GM12873 (cell line): ENCODE measurements around the gene PNMT.

Source experiments
- TF ChIP-seq, protein P1 (sequence below): IDR thresholded peaks from 2 replicates; pipeline ENCODE4 v1.5.1; 2012; ENCODE audit warnings: low read depth, mild to moderate bottlenecking, moderate library complexity, low read length, control low read depth; ENCODE audit not compliant: insufficient read depth; ENCODE audit errors: missing control alignments

Gene PNMT

DNA sequence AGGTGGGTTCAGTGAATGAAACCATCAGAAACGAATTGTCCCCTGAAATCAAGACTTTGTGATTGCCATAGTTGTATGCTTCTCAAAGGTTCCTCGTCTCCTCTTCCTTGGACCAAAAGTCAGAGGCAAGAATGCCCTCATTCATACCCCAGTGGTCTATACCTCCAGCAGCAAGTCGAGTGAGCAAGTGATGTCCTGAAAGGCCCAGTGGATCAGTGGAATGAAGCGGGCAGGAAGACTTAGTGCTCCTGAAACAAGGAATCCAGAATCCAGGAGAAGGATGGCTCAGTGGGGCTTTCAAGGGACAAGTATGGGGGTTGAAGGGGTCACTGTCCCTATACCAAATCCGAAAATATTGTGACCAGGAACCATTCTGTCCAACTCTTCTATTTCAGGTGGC is 26.3 kb downstream of the PNMT start:
- TF ChIP-seq, protein P1, sequence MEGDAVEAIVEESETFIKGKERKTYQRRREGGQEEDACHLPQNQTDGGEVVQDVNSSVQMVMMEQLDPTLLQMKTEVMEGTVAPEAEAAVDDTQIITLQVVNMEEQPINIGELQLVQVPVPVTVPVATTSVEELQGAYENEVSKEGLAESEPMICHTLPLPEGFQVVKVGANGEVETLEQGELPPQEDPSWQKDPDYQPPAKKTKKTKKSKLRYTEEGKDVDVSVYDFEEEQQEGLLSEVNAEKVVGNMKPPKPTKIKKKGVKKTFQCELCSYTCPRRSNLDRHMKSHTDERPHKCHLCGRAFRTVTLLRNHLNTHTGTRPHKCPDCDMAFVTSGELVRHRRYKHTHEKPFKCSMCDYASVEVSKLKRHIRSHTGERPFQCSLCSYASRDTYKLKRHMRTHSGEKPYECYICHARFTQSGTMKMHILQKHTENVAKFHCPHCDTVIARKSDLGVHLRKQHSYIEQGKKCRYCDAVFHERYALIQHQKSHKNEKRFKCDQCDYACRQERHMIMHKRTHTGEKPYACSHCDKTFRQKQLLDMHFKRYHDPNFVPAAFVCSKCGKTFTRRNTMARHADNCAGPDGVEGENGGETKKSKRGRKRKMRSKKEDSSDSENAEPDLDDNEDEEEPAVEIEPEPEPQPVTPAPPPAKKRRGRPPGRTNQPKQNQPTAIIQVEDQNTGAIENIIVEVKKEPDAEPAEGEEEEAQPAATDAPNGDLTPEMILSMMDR, result no peak

DNA sequence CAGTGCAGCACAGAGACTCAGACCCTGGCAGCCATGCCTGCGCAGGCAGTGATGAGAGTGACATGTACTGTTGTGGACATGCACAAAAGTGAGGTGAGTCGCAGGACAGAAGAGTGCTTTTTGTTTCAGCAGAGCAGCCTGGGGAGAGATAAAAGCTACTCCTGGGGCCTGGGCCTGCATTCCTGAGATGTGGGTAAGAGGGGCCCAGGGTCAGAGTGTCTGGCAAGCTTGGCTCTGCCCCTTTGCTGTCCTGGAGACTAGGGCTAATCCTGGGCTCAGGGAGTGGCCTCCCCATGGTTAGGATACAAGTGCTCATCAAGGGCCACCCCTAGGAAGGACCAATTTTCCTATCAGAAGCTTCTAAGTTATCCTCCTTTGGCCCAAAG is 26.8 kb downstream of the PNMT start:
- TF ChIP-seq, protein P1, result no peak

DNA sequence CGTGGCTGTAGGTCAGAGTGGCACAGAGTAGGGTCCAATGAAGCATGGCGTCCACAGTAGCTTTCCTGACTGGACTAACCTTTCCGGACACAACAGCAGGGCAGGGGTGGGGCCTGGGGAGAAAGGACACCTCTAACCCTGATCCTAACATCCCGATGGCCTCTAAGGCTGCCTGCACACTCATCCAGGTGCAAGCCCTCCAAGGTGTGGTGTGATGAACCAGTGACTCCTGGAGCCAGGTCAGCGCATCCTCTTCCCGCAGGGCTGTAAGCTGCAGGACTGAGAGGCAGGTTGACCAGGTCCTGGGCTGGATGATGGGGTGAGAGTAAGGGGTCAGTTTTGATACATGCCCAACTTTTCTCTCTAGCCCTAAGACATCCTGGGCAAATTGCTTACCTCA is 28.5 kb downstream of the PNMT start:
- TF ChIP-seq, protein P1, result no peak

DNA sequence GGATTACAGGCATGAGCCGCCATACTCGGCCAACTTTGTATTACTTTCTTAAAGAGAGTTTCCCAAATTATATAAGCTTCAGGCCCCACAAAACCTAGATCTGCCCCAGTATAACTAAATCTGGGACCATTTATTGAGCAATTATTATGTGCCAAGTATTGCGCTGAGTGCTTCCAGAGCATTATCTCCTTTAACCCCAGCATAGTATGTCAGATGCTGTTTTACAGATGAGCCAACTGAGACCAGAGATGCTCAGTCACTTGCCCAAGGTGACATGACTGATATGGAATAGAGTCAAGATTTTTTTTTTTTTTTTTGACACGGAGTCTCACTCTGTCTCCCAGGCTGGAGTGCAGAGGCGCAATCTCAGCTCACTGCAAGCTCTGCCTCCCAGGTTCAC is 29.7 kb downstream of the PNMT start:
- TF ChIP-seq, protein P1, result no peak

DNA sequence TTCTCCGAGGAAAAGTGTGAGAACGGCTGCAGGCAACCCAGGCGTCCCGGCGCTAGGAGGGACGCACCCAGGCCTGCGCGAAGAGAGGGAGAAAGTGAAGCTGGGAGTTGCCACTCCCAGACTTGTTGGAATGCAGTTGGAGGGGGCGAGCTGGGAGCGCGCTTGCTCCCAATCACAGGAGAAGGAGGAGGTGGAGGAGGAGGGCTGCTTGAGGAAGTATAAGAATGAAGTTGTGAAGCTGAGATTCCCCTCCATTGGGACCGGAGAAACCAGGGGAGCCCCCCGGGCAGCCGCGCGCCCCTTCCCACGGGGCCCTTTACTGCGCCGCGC is 31.5 kb downstream of the PNMT start, which contains the start of gene ERBB2:
Gene ERBB2 (plus strand): TSS at position 247 of the 330 bp plus-strand sequence. CDS start 175 bp downstream, outside the sequence.
- TF ChIP-seq, protein P1, result no peak

DNA sequence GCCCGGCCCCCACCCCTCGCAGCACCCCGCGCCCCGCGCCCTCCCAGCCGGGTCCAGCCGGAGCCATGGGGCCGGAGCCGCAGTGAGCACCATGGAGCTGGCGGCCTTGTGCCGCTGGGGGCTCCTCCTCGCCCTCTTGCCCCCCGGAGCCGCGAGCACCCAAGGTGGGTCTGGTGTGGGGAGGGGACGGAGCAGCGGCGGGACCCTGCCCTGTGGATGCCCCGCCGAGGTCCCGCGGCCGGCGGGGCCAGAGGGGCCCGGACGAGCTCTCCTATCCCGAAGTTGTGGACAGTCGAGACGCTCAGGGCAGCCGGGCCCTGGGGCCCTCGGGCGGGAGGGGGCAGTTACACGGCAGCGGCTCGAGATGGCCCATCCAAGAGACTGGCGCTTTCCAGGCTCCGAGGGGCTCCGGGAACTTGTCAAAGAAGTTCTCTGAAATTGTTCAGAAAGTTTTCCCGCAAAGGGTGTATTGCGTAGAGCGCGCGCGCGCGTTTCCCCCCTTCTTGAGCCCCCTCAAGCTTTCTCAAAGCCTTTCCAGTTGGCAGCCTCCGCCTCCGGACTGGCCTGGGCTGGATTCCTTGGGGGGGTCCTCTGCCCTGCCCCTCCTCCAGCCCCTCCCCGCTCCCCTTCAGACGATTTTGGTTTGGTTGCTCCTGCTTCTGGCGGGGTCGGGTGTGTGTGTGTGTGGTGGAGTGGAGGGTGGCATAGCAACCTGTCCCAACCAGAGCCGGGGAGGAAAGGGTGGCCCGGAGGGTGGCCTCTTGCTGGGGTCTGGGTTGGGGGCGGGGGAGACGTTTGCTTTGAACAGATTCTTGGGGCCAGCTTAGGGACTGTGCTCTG is 32.1 kb downstream of the PNMT start:
- TF ChIP-seq, protein P1, result no peak

DNA sequence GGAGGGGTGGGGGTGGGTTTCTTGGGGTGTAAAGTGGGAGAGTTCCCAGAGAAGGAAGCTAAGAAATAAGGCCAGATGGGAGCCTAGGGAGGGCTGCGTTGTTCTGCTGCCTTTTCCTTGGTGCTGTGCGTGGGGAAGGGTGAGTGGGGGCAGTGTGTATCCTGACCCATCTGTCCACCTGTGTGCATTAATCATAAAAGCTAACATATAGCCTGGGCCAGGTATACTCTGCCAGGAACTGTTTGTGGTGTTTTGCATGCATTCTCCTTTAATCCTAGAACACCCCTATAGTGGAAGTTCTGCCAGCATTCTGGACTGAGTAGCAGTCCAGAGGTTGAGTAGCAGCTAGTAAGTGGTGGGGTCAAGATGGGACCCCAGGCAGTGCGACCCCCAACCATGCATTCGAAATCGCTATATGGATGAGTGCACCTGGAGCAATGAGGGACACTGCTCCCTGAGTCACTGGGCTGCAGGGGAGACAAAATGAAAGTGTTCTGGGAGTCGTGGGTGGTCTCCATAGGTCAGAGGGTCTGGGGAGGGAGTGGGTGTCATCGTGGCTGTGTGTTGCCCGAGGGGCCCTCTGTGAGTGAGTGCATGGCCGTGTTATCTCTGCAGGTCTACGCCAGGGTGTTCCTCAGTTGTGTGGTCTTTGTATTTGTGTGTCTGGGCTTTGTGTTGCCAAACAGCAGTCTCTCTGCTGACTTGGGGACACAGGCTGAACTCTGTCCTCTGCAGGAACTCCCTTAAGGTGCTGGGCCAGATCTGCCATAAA is 32.9 kb downstream of the PNMT start:
- TF ChIP-seq, protein P1, result no peak
